ENCODE data around the gene CYYR1. TPM values are rescaled to one million over a fixed set of nuclear protein-coding genes. Genes with fewer than 3 reads are reported as not detected.

Gene CYYR1
- total and polyA plus RNA-seq, 2 experiments from 2014 or later = 3.9 to 7.8 TPM

- no peak for DNase-seq (ENCODE audit: low read depth in 1 of 2, low spot score in 1 of 2)
- no peaks in the 10 kb centered on the region for H3K4me1 ChIP-seq (ENCODE audit: low read depth)
- TF ChIP-seq, protein P1, sequence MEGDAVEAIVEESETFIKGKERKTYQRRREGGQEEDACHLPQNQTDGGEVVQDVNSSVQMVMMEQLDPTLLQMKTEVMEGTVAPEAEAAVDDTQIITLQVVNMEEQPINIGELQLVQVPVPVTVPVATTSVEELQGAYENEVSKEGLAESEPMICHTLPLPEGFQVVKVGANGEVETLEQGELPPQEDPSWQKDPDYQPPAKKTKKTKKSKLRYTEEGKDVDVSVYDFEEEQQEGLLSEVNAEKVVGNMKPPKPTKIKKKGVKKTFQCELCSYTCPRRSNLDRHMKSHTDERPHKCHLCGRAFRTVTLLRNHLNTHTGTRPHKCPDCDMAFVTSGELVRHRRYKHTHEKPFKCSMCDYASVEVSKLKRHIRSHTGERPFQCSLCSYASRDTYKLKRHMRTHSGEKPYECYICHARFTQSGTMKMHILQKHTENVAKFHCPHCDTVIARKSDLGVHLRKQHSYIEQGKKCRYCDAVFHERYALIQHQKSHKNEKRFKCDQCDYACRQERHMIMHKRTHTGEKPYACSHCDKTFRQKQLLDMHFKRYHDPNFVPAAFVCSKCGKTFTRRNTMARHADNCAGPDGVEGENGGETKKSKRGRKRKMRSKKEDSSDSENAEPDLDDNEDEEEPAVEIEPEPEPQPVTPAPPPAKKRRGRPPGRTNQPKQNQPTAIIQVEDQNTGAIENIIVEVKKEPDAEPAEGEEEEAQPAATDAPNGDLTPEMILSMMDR (IDR thresholded peaks at IDR 0.05; ENCODE audit: low read depth, low read length) = no peak
- H3K9me3 ChIP-seq (ENCODE audit: low read depth) = no peaks in the 10 kb centered on the region
- no peak overlapping the region for H3K4me3 ChIP-seq
- no peaks in the 10 kb centered on the region for H3K27me3 ChIP-seq
- no peak overlapping the region for H3K27ac ChIP-seq
- no peaks in the 10 kb centered on the region for H3K36me3 ChIP-seq
These were observed 23.9 kb upstream of the CYYR1 start for GRCh38 chr21:26597031-26597430.

DNA sequence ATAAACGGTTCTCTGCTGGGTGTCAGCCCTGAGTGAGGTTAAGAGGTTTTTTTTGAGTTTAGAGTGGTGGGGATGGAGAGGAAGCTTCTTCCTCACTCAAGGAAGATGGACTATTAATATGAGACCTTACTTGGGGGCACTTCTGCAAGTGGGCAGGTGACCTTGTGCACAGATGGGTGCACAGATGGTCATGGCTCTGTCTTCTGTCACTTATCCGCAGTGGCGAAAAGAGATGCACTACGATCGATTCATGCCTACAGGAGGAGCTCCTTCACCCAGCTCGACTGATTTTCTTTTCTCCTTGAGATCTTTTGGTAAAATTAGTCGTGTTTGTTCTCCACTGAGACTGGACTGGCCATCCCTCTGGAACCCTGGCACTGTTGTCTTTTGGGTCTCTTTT is 22.9 kb upstream of the CYYR1 start:
- no peaks in the 10 kb centered on the region for H3K9me3 ChIP-seq (ENCODE audit: low read depth)
- H3K4me3 ChIP-seq = no peak overlapping the region
- H3K27me3 ChIP-seq = no peaks in the 10 kb centered on the region
- no peaks in the 10 kb centered on the region for H3K36me3 ChIP-seq
- TF ChIP-seq, protein P1 (IDR thresholded peaks at IDR 0.05; ENCODE audit: low read depth, low read length) = no peak
- H3K27ac ChIP-seq = no peak overlapping the region
- no peaks in the 10 kb centered on the region for H3K4me1 ChIP-seq (ENCODE audit: low read depth)
- no peak for DNase-seq (ENCODE audit: low read depth in 1 of 2, low spot score in 1 of 2)

DNA sequence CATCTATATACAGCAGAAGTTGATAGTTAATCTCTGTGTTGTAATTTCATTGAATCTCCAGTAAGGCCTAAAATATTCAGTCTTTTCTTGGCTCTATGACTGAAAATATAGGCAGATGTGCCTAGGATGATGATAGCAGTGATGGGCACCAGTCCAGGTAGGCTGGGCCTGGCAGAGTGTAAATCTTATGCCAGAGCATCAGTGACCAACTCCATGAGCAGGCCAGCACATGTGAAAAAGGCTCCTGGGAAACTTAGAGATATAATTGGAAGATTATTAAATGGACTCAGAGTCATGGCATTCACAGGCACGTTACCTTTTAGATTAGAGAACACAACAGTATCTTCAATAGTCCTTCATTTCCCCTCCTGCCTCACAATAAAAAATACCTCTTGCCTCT is 20.7 kb upstream of the CYYR1 start:
- H3K9me3 ChIP-seq (ENCODE audit: low read depth) = no peaks in the 10 kb centered on the region
- H3K4me1 ChIP-seq (ENCODE audit: low read depth) = no peaks in the 10 kb centered on the region
- no peaks in the 10 kb centered on the region for H3K36me3 ChIP-seq
- H3K4me3 ChIP-seq = no peak overlapping the region
- no peak overlapping the region for H3K27ac ChIP-seq
- H3K27me3 ChIP-seq = no peaks in the 10 kb centered on the region
- DNase-seq (ENCODE audit: low read depth in 1 of 2, low spot score in 1 of 2) = no peak
- TF ChIP-seq, protein P1 (IDR thresholded peaks at IDR 0.05; ENCODE audit: low read depth, low read length) = no peak

GRCh38 chr21:26591543-26591942 is 18.5 kb upstream of the CYYR1 start:
- TF ChIP-seq, protein P1 (IDR thresholded peaks at IDR 0.05; ENCODE audit: low read depth, low read length) = no peak
- Histone ChIP-seq H3K4me3 (no peak overlapping the region), H3K36me3 (no peaks in the 10 kb centered on the region), H3K4me1 (ENCODE audit: low read depth) (no peaks in the 10 kb centered on the region), H3K9me3 (ENCODE audit: low read depth) (no peaks in the 10 kb centered on the region), H3K27me3 (no peaks in the 10 kb centered on the region), H3K27ac (no peak overlapping the region)
- no peak for DNase-seq (ENCODE audit: low read depth in 1 of 2, low spot score in 1 of 2)

DNA sequence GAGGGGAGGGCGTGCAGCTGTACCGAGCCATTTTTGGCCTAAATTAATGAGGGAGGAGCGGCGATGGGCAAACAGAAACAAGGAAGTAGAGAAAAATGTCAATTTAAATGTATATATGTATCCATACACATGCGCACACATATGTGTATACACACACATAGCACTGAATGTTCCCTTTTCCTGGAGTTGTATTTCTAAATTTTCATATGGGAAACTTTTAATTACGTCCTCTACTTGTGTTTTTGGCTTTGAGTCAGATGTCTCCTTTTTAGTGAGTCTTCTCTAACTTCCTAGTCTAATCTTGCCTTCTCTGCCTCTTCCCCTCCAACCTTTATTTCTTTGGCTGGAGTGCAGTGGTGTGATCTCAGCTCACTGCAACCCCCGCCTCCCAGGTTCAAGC is 15.4 kb upstream of the CYYR1 start:
- no peaks in the 10 kb centered on the region for H3K27me3 ChIP-seq
- H3K9me3 ChIP-seq (ENCODE audit: low read depth) = no peaks in the 10 kb centered on the region
- H3K36me3 ChIP-seq = no peaks in the 10 kb centered on the region
- H3K4me3 ChIP-seq = no peak overlapping the region
- no peak for DNase-seq (ENCODE audit: low read depth in 1 of 2, low spot score in 1 of 2)
- H3K4me1 ChIP-seq (ENCODE audit: low read depth) = no peaks in the 10 kb centered on the region
- H3K27ac ChIP-seq = no peak overlapping the region
- TF ChIP-seq, protein P1 (IDR thresholded peaks at IDR 0.05; ENCODE audit: low read depth, low read length) = no peak

GRCh38 chr21:26587736-26588201 is 14.7 kb upstream of the CYYR1 start:
- Histone ChIP-seq H3K4me1 (ENCODE audit: low read depth) (no peaks in the 10 kb centered on the region), H3K9me3 (ENCODE audit: low read depth) (no peaks in the 10 kb centered on the region), H3K27ac (no peak overlapping the region), H3K36me3 (no peaks in the 10 kb centered on the region), H3K4me3 (no peak overlapping the region), H3K27me3 (no peaks in the 10 kb centered on the region)
- TF ChIP-seq, protein P1 (IDR thresholded peaks at IDR 0.05; ENCODE audit: low read depth, low read length) = no peak
- DNase-seq (ENCODE audit: low read depth in 1 of 2, low spot score in 1 of 2) = peak in 1 of 2 donors; percentile 74
